ENCODE data around the gene HCN2.

DNA sequence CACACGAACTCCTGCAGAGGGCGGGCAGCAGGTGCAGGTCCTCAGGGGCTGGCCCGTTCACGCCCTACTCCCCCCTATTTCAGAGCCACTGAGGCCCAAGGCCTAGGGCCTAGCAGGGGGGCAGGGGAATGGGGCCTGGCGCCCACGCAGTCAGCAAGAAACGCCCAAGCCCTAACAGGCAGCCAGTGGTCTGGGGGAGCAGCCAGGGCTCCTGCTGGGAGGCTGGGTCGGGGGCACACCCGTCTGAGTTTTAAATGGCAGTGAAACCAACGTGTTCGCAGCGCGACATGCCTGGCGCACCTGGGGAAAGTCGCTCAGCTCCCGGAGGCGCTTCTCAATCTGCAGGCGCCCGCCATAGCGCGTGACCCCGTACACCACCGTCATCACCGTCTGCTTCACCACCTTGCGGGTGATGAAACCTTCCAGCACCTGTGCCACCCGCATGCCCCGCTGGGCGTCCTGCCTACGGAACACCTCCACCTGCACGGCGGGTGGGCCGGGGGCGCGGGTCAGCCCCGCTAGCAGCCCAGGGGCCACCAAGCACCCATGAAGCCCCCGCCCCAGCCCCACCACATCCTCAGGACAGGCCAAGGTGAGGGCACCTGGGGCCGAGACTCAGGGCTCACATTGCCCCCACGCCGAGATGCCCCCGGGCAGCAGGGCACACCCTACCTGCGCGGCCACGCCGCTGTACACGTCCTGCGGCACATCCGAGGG is 29.8 kb downstream of the HCN2 start:
- TF ChIP-seq EZH2 (IDR thresholded peaks at IDR 0.05; ENCODE audit: borderline replicate concordance, low read length): no peak
- no peak for TF ChIP-seq CTCF (IDR thresholded peaks at IDR 0.05; ENCODE audit: low read length)

All from OCI-LY1 (cell line).